ENCODE data around the gene YWHAG. TPM values are rescaled to one million over a fixed set of nuclear protein-coding genes. Genes with fewer than 3 reads are reported as not detected.
"Not testable (repeated sequence)": the region's sequence is repeated elsewhere in the genome, so short reads cannot be mapped to it uniquely, and the experiment has no call there.

The YWHAG gene
- polyA plus RNA-seq, 3 donors, result 6.9 to 12.2 (median 9.3) TPM

GRCh38 chr7:76316984-76317781 lies 41.6 kb downstream of the YWHAG start:
- Mint-ChIP-seq H3K4me1 (peaks cover 26% of the 10 kb centered on the region), H3K27me3 (ENCODE audit: low read depth in 3 of 3) (no peaks in the 10 kb centered on the region), H3K36me3 (peaks cover 0 to 4% of the 10 kb centered on the region in 2 donors), H3K4me3 (peak overlapping the region; percentile 95 to 99), H3K9me3 (peaks cover 0 to 6% (median 0%) of the 10 kb centered on the region in 7 donors), H3K27ac (peak overlapping the region; percentile 70 to 97 (median 94))
- Histone ChIP-seq H3K9ac (ENCODE audit: insufficient read depth, low read length, poor library complexity, severe bottlenecking) (peak overlapping the region; percentile 76), H2AFZ (ENCODE audit: insufficient read depth, low read depth, low read length, poor library complexity, severe bottlenecking) (peak overlapping the region; percentile 98), H3K27ac (ENCODE audit: low read depth in 1 of 2, low read length in 2 of 2) (peak overlapping the region; percentile 62 to 88), H3K27me3 (ENCODE audit: control insufficient read depth in 2 of 2, insufficient read depth in 2 of 2, low read length in 2 of 2) (no peaks in the 10 kb centered on the region), H3K4me3 (replicated peaks in 1 of 3; ENCODE audit: low read depth in 2 of 3, low read length in 3 of 3) (peak overlapping the region; percentile 56 to 90 (median 75)), H3K36me3 (replicated peaks in 1 of 2; ENCODE audit: control insufficient read depth in 1 of 2, insufficient read depth in 2 of 2, low read length in 2 of 2) (peaks cover 0 to 4% of the 10 kb centered on the region in 2 donors), H3K4me1 (ENCODE audit: control insufficient read depth in 1 of 2, insufficient read depth in 2 of 2, low read length in 2 of 2) (peaks cover 15 to 22% of the 10 kb centered on the region in 2 donors), H3K79me2 (ENCODE audit: insufficient read depth, low read length) (peaks cover 7% of the 10 kb centered on the region), H3K4me2 (replicated peaks; ENCODE audit: extremely low read depth, low read length, poor library complexity, severe bottlenecking) (peak overlapping the region; percentile 98), H4K20me1 (ENCODE audit: insufficient read depth, low read length) (peaks cover 19% of the 10 kb centered on the region), H3K9me3 (replicated peaks in 1 of 2; ENCODE audit: control insufficient read depth in 1 of 2, insufficient read depth in 1 of 2, low read length in 2 of 2) (no peaks in the 10 kb centered on the region)
- DNase-seq, result no peak
- TF ChIP-seq CTCF (IDR thresholded peaks at IDR 0.05), result no peak
- WGBS (ENCODE audit: insufficient coverage), result 36% methylated on average over 8 of the region's 14 CpGs
- intact Hi-C loops (cut with micrococcal nuclease), result loop anchor here in 1 of 2 donors (10.0 kb wide), 1 partner anchor 142 kb away; no protein-coding TSS in a partner anchor

- no peak overlapping the region for H2AFZ ChIP-seq (ENCODE audit: insufficient read depth, low read depth, low read length, poor library complexity, severe bottlenecking)
- Mint-ChIP-seq H3K36me3 (no peaks in the 10 kb centered on the region), H3K27me3 (ENCODE audit: low read depth in 3 of 3) (no peaks in the 10 kb centered on the region), H3K4me3 (no peak overlapping the region), H3K9me3 (peaks cover 0 to 4% (median 0%) of the 10 kb centered on the region in 7 donors), H3K4me1 (peaks cover 26% of the 10 kb centered on the region), H3K27ac (peak overlapping the region in 2 of 7 donors; percentile 36 to 45)
- no peaks in the 10 kb centered on the region for H3K27me3 ChIP-seq (ENCODE audit: control insufficient read depth in 2 of 2, insufficient read depth in 2 of 2, low read length in 2 of 2)
- intact Hi-C loops (cut with micrococcal nuclease), result loop anchor here in 1 of 2 donors (10.0 kb wide), 1 partner anchor 141 kb away; no protein-coding TSS in a partner anchor
- H3K79me2 ChIP-seq (ENCODE audit: insufficient read depth, low read length), result peaks cover 7% of the 10 kb centered on the region
- 0% methylated on average over 5 of the region's 5 CpGs for WGBS (ENCODE audit: insufficient coverage)
- peaks cover 10% of the 10 kb centered on the region for H4K20me1 ChIP-seq (ENCODE audit: insufficient read depth, low read length)
- peaks cover 15 to 22% of the 10 kb centered on the region in 2 donors for H3K4me1 ChIP-seq (ENCODE audit: control insufficient read depth in 1 of 2, insufficient read depth in 2 of 2, low read length in 2 of 2)
- H3K36me3 ChIP-seq (replicated peaks in 1 of 2; ENCODE audit: control insufficient read depth in 1 of 2, insufficient read depth in 2 of 2, low read length in 2 of 2), result no peaks in the 10 kb centered on the region
- no peak for TF ChIP-seq CTCF (IDR thresholded peaks at IDR 0.05)
- DNase-seq, result peak in 2 of 3 donors; percentile 21 to 35
- no peaks in the 10 kb centered on the region for H3K9me3 ChIP-seq (replicated peaks in 1 of 2; ENCODE audit: control insufficient read depth in 1 of 2, insufficient read depth in 1 of 2, low read length in 2 of 2)
- no peak overlapping the region for H3K4me3 ChIP-seq (replicated peaks in 1 of 3; ENCODE audit: low read depth in 2 of 3, low read length in 3 of 3)
- no peak overlapping the region for H3K9ac ChIP-seq (ENCODE audit: insufficient read depth, low read length, poor library complexity, severe bottlenecking)
- H3K27ac ChIP-seq (ENCODE audit: low read depth in 1 of 2, low read length in 2 of 2), result no peak overlapping the region
- no peak overlapping the region for H3K4me2 ChIP-seq (replicated peaks; ENCODE audit: extremely low read depth, low read length, poor library complexity, severe bottlenecking)
These were observed 43.4 kb downstream of the YWHAG start for GRCh38 chr7:76315364-76315763.

- DNase-seq; H3K36me3 Mint-ChIP-seq; H3K4me2 ChIP-seq (replicated peaks; ENCODE audit: extremely low read depth, low read length, poor library complexity, severe bottlenecking); H3K27me3 Mint-ChIP-seq (ENCODE audit: low read depth in 3 of 3); H3K79me2 ChIP-seq (ENCODE audit: insufficient read depth, low read length); H3K4me3 ChIP-seq (replicated peaks in 1 of 3; ENCODE audit: low read depth in 2 of 3, low read length in 3 of 3); H3K9me3 Mint-ChIP-seq; H3K27ac Mint-ChIP-seq; H3K9ac ChIP-seq (ENCODE audit: insufficient read depth, low read length, poor library complexity, severe bottlenecking); H3K36me3 ChIP-seq (replicated peaks in 1 of 2; ENCODE audit: control insufficient read depth in 1 of 2, insufficient read depth in 2 of 2, low read length in 2 of 2); H3K27ac ChIP-seq (ENCODE audit: low read depth in 1 of 2, low read length in 2 of 2); H3K4me3 Mint-ChIP-seq; H3K27me3 ChIP-seq (ENCODE audit: control insufficient read depth in 2 of 2, insufficient read depth in 2 of 2, low read length in 2 of 2); H3K9me3 ChIP-seq (replicated peaks in 1 of 2; ENCODE audit: control insufficient read depth in 1 of 2, insufficient read depth in 1 of 2, low read length in 2 of 2); H2AFZ ChIP-seq (ENCODE audit: insufficient read depth, low read depth, low read length, poor library complexity, severe bottlenecking): not testable (repeated sequence)
- peaks cover 15 to 22% of the 10 kb centered on the region in 2 donors for H3K4me1 ChIP-seq (ENCODE audit: control insufficient read depth in 1 of 2, insufficient read depth in 2 of 2, low read length in 2 of 2)
- WGBS (ENCODE audit: insufficient coverage), result 93% methylated on average over 2 of the region's 6 CpGs
- peaks cover 10% of the 10 kb centered on the region for H4K20me1 ChIP-seq (ENCODE audit: insufficient read depth, low read length)
- H3K4me1 Mint-ChIP-seq, result peaks cover 25% of the 10 kb centered on the region
- intact Hi-C loops (cut with micrococcal nuclease), result loop anchor here (5.0 to 10.0 kb wide), 2 partner anchors 137 to 140 kb away; no protein-coding TSS in a partner anchor
These were observed 44.1 kb downstream of the YWHAG start for GRCh38 chr7:76314740-76315139.

Data from CD14-positive monocyte (primary cell).